Thoracic aorta (tissue), 2 donors: Measurements from ENCODE around the gene IMPG2. TPM values are rescaled to one million over a fixed set of nuclear protein-coding genes. Genes with fewer than 3 reads are reported as not detected.

Experiments
- ATAC-seq: fragments of 150-250 bp; one replicate; pipeline ENCODE4 v1.8.0; 2017; ENCODE audit warnings: low read depth; ENCODE audit not compliant: insufficient number of reproducible peaks, low FRiP score
- DNase-seq: peaks from one replicate; pipeline ENCODE4 v3.0.0-alpha.2; 2020; ENCODE audit warnings: low spot score
- H3K27ac ChIP-seq, 2 donors: fragments of 200-600 bp; sonication (generic); 1 replicate in 1 of 2; 2 replicates in 1 of 2; pipeline ENCODE4 v1.5.1; 2016; ENCODE audit warnings: mild to moderate bottlenecking in 2 of 2, moderate library complexity in 2 of 2
- H3K27me3 ChIP-seq: fragments of 200-600 bp; sonication (generic); replicated peaks from 2 replicates; pipeline ENCODE4 v1.6.0; 2016; ENCODE audit warnings: mild to moderate bottlenecking; ENCODE audit not compliant: insufficient read depth
- H3K36me3 ChIP-seq: fragments of 200-600 bp; sonication (generic); one replicate; pipeline ENCODE4 v1.5.1; 2016
- H3K4me1 ChIP-seq, 2 donors: fragments of 200-600 bp; sonication (generic); 1 replicate in 1 of 2; 2 replicates in 1 of 2; pipeline versions ENCODE4 v1.5.1 to v1.6.0; 2016; ENCODE audit warnings: low read depth in 2 of 2, mild to moderate bottlenecking in 1 of 2; ENCODE audit not compliant: control insufficient read depth in 1 of 2
- H3K4me3 ChIP-seq: fragments of 200-600 bp; sonication (generic); 2 replicates; pipeline ENCODE4 v1.5.1; 2016; ENCODE audit warnings: mild to moderate bottlenecking
- H3K9me3 ChIP-seq: fragments of 200-600 bp; sonication (generic); 2 replicates; pipeline ENCODE4 v1.5.1; 2016
- CTCF ChIP-seq: fragments of 200-600 bp; sonication (generic); IDR thresholded peaks from one replicate; pipeline ENCODE4 v1.5.1; 2019; ENCODE audit warnings: antibody characterized with exemption
- total RNA-seq, 2 donors: library from RNA; depleted of rRNA; stranded (reverse); fragments of >200 nt; gene quantifications; one replicate each; pipeline versions ENCODE4 v1.1.0 to v1.2.3, GENCODE V29; 2016

Gene IMPG2
- total RNA-seq, 2 donors from 2014 or later, result 0.21 to 0.81 TPM

GRCh38 chr3:101279162-101279561 lies 41.2 kb downstream of the IMPG2 start:
- Histone ChIP-seq H3K27ac (no peak overlapping the region), H3K36me3 (no peaks in the 10 kb centered on the region), H3K4me3 (no peak overlapping the region), H3K4me1 (no peaks in the 10 kb centered on the region), H3K27me3 (no peaks in the 10 kb centered on the region), H3K9me3 (no peaks in the 10 kb centered on the region)
- DNase-seq, result no peak
- no peak for ATAC-seq
- TF ChIP-seq CTCF, result no peak

GRCh38 chr3:101278727-101279126 lies 41.6 kb downstream of the IMPG2 start:
- ATAC-seq (no peak), DNase-seq (no peak)
- no peak for TF ChIP-seq CTCF
- H3K27ac ChIP-seq, result no peak overlapping the region
- no peaks in the 10 kb centered on the region for H3K27me3 ChIP-seq
- peaks cover 0 to 2% of the 10 kb centered on the region in 2 donors for H3K4me1 ChIP-seq
- no peaks in the 10 kb centered on the region for H3K36me3 ChIP-seq
- H3K4me3 ChIP-seq, result no peak overlapping the region
- H3K9me3 ChIP-seq, result no peaks in the 10 kb centered on the region

GRCh38 chr3:101273608-101274007 lies 46.8 kb downstream of the IMPG2 start:
- Histone ChIP-seq H3K4me3 (no peak overlapping the region), H3K4me1 (peaks cover 6 to 33% of the 10 kb centered on the region in 2 donors), H3K9me3 (no peaks in the 10 kb centered on the region), H3K27ac (peak overlapping the region in 1 of 2 donors; percentile 19), H3K27me3 (no peaks in the 10 kb centered on the region), H3K36me3 (no peaks in the 10 kb centered on the region)
- DNase-seq, result no peak
- no peak for TF ChIP-seq CTCF
- no peak for ATAC-seq

- peaks cover 6 to 37% of the 10 kb centered on the region in 2 donors for H3K4me1 ChIP-seq
- H3K4me3 ChIP-seq, result no peak overlapping the region
- peak overlapping the region in 1 of 2 donors; percentile 19 for H3K27ac ChIP-seq
- no peak for DNase-seq
- H3K27me3 ChIP-seq, result no peaks in the 10 kb centered on the region
- no peaks in the 10 kb centered on the region for H3K36me3 ChIP-seq
- TF ChIP-seq CTCF, result no peak
- H3K9me3 ChIP-seq, result no peaks in the 10 kb centered on the region
- ATAC-seq, result no peak
These were observed 47.2 kb downstream of the IMPG2 start for GRCh38 chr3:101273156-101273555.

GRCh38 chr3:101271728-101272127 lies 48.6 kb downstream of the IMPG2 start:
- Histone ChIP-seq H3K4me1 (peaks cover 12 to 51% of the 10 kb centered on the region in 2 donors), H3K4me3 (no peak overlapping the region), H3K27me3 (no peaks in the 10 kb centered on the region), H3K9me3 (no peaks in the 10 kb centered on the region), H3K27ac (no peak overlapping the region), H3K36me3 (no peaks in the 10 kb centered on the region)
- TF ChIP-seq CTCF, result no peak
- no peak for DNase-seq
- ATAC-seq, result no peak
